Gastroesophageal sphincter (tissue), 4 donors: Measurements from ENCODE around the gene NFASC. TPM values are rescaled to one million over a fixed set of nuclear protein-coding genes. Genes with fewer than 3 reads are reported as not detected.

Experiments
- ATAC-seq: fragments of 150-250 bp; one replicate; pipeline ENCODE4 v1.9.1; 2016; ENCODE audit warnings: mild to moderate bottlenecking, moderate library complexity
- H3K27ac ChIP-seq, 4 donors: fragments of 200-600 bp; sonication (generic) in 3 of 4; 1 replicate in 3 of 4; 2 replicates in 1 of 4; pipeline ENCODE4 v1.5.1; 2016 to 2019
- H3K27me3 ChIP-seq: fragments of 200-600 bp; sonication (generic); one replicate; pipeline ENCODE4 v1.5.1; 2019
- H3K36me3 ChIP-seq, 2 donors: fragments of 200-600 bp; sonication (generic); one replicate each; pipeline ENCODE4 v1.5.1; 2019; ENCODE audit warnings: control low read depth in 1 of 2
- H3K4me1 ChIP-seq, 3 donors: fragments of 200-600 bp; sonication (generic); 1 replicate in 2 of 3; 2 replicates in 1 of 3; pipeline ENCODE4 v1.5.1; 2016 to 2019; ENCODE audit warnings: control low read depth in 2 of 3
- H3K4me3 ChIP-seq, 2 donors: fragments of 200-600 bp; sonication (generic); one replicate each; pipeline ENCODE4 v1.5.1; 2019; ENCODE audit warnings: mild to moderate bottlenecking in 1 of 2, moderate library complexity in 1 of 2
- H3K9me3 ChIP-seq, 3 donors: fragments of 200-600 bp; sonication (generic); one replicate each; pipeline ENCODE4 v1.5.1; 2017 to 2019; ENCODE audit warnings: control low read depth in 2 of 3
- EP300 ChIP-seq: sonication (generic); formaldehyde crosslinking; IDR thresholded peaks from one replicate; pipeline ENCODE4 v1.6.1; 2017; ENCODE audit warnings: antibody characterized with exemption, mild to moderate bottlenecking
- POLR2A ChIP-seq, 2 donors: fragments of 450-650 bp; IDR thresholded peaks; one replicate each; pipeline ENCODE4 v1.6.1; 2017; ENCODE audit warnings: antibody characterized with exemption in 2 of 2, mild to moderate bottlenecking in 2 of 2, moderate library complexity in 1 of 2
- POLR2AphosphoS5 ChIP-seq: sonication (generic); formaldehyde crosslinking; IDR thresholded peaks from one replicate; pipeline ENCODE4 v1.6.1; 2017; ENCODE audit warnings: antibody characterized with exemption
- WGBS, 2 donors: methylation state at CpG; one replicate each; pipeline ENCODE4 v1.1.5; 2018; ENCODE audit warnings: low coverage in 1 of 2; 5-methylcytosine and 5-hydroxymethylcytosine counted together
- total RNA-seq, 4 donors: library from RNA; depleted of rRNA; stranded (reverse); fragments of >200 nt; gene quantifications; one replicate each; pipeline ENCODE4 v1.1.0, GENCODE V29; 2016
- TF ChIP-seq, protein P1 (sequence below), 4 experiments: fragments of 200-600 bp in 2 of 4; fragments of 450-650 bp in 2 of 4; sonication (generic) in 1 of 4; IDR thresholded peaks; one replicate each; pipeline ENCODE4 v1.5.1; 2017 to 2019; ENCODE audit warnings: antibody characterized with exemption in 4 of 4, mild to moderate bottlenecking in 2 of 4, moderate library complexity in 2 of 4

The NFASC gene
- total RNA-seq, 4 donors from 2014 or later, result 39.0 to 121 (median 54.5) TPM

DNA sequence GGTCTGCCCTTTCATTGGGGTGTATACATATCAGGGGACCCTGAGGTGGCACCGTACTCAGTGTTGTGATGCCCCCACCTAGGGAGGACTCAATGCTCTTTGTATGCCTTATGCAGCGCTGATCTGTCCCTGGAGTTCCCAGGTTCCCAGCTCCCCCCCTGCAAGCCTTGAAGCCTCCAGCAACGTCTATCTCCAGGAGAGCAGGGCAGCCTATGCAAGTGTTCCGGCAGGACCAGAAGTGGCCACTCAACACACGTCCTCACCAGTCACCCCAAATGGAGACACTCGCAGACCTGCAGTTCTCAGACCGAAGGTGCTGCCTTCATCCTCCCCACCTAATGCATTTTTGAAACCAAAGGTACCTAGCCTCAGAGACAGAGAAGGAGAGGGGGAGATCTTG lies 147.1 kb downstream of the NFASC start:
- no peaks in the 10 kb centered on the region for H3K9me3 ChIP-seq
- no peaks in the 10 kb centered on the region for H3K27me3 ChIP-seq
- H3K27ac ChIP-seq, result no peak overlapping the region
- peaks cover 0 to 17% (median 6%) of the 10 kb centered on the region in 3 donors for H3K4me1 ChIP-seq
- peaks cover 0 to 45% of the 10 kb centered on the region in 2 donors for H3K36me3 ChIP-seq
- no peak for ATAC-seq
- no CpG with 5 or more reads among the region's 7 CpGs for WGBS, 2 donors
- TF ChIP-seq, protein P1, sequence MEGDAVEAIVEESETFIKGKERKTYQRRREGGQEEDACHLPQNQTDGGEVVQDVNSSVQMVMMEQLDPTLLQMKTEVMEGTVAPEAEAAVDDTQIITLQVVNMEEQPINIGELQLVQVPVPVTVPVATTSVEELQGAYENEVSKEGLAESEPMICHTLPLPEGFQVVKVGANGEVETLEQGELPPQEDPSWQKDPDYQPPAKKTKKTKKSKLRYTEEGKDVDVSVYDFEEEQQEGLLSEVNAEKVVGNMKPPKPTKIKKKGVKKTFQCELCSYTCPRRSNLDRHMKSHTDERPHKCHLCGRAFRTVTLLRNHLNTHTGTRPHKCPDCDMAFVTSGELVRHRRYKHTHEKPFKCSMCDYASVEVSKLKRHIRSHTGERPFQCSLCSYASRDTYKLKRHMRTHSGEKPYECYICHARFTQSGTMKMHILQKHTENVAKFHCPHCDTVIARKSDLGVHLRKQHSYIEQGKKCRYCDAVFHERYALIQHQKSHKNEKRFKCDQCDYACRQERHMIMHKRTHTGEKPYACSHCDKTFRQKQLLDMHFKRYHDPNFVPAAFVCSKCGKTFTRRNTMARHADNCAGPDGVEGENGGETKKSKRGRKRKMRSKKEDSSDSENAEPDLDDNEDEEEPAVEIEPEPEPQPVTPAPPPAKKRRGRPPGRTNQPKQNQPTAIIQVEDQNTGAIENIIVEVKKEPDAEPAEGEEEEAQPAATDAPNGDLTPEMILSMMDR (IDR thresholded peaks at IDR 0.05), result no peak
- TF ChIP-seq EP300 (no peak), POLR2A (IDR thresholded peaks at IDR 0.05) (no peak), POLR2AphosphoS5 (no peak)
- no peak overlapping the region for H3K4me3 ChIP-seq

- H3K4me3 ChIP-seq, result no peak overlapping the region
- no peaks in the 10 kb centered on the region for H3K27me3 ChIP-seq
- H3K27ac ChIP-seq, result no peak overlapping the region
- H3K36me3 ChIP-seq, result peaks cover 0 to 45% of the 10 kb centered on the region in 2 donors
- peaks cover 0 to 15% (median 6%) of the 10 kb centered on the region in 3 donors for H3K4me1 ChIP-seq
- no peak for ATAC-seq
- 100% methylated on average over 1 of the region's 2 CpGs; no CpG with 5 or more reads in 1 of the 2 donors for WGBS, 2 donors
- H3K9me3 ChIP-seq, result no peaks in the 10 kb centered on the region
- TF ChIP-seq POLR2A (IDR thresholded peaks at IDR 0.05), result no peak
- no peak for TF ChIP-seq POLR2AphosphoS5
- TF ChIP-seq, protein P1 (IDR thresholded peaks at IDR 0.05), result no peak
Observed at GRCh38 chr1:205018381-205018780, 147.7 kb downstream of the NFASC start.

DNA sequence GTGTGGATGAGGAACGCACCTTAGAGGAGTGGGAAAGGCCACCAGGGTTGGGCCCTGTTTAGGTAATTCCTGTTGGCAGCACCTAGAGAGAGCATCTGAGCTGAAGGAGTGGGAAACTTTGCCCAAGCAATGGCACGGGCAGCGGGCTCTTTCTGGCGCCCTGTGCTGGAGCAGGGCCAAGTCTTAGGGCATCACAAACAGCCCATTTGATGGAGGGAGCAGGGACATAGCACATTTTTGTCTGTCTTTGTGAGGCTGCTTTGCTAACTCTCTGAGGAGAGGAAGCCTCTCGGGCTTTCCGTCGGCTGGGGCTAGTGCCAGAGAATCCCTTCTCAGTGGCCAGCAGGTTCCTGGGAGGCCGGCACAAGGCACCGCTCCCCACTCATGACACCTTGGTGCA lies 149.8 kb downstream of the NFASC start:
- H3K27me3 ChIP-seq, result no peaks in the 10 kb centered on the region
- 83 to 89% methylated on average over 5 to 7 of the region's 9 CpGs for WGBS, 2 donors
- ATAC-seq, result no peak
- TF ChIP-seq POLR2AphosphoS5, result no peak
- TF ChIP-seq, protein P1 (IDR thresholded peaks at IDR 0.05), result no peak
- no peak for TF ChIP-seq EP300
- TF ChIP-seq POLR2A (IDR thresholded peaks at IDR 0.05), result no peak
- H3K36me3 ChIP-seq, result peaks cover 0 to 45% of the 10 kb centered on the region in 2 donors
- no peak overlapping the region for H3K4me3 ChIP-seq
- H3K4me1 ChIP-seq, result no peaks in the 10 kb centered on the region
- H3K27ac ChIP-seq, result no peak overlapping the region
- no peaks in the 10 kb centered on the region for H3K9me3 ChIP-seq

- H3K36me3 ChIP-seq, result peaks cover 0 to 7% of the 10 kb centered on the region in 2 donors
- ATAC-seq, result no peak
- no peak overlapping the region for H3K27ac ChIP-seq
- H3K4me1 ChIP-seq, result no peaks in the 10 kb centered on the region
- H3K27me3 ChIP-seq, result peaks cover 12% of the 10 kb centered on the region
- TF ChIP-seq EP300 (no peak), POLR2A (IDR thresholded peaks at IDR 0.05) (no peak), POLR2AphosphoS5 (no peak)
- TF ChIP-seq, protein P1 (IDR thresholded peaks at IDR 0.05), result no peak
- H3K9me3 ChIP-seq, result no peaks in the 10 kb centered on the region
- WGBS, 2 donors, result 94 to 100% methylated on average over 1 to 2 of the region's 2 CpGs
- no peak overlapping the region for H3K4me3 ChIP-seq
Observed at GRCh38 chr1:205024679-205025078, 154.0 kb downstream of the NFASC start.

DNA sequence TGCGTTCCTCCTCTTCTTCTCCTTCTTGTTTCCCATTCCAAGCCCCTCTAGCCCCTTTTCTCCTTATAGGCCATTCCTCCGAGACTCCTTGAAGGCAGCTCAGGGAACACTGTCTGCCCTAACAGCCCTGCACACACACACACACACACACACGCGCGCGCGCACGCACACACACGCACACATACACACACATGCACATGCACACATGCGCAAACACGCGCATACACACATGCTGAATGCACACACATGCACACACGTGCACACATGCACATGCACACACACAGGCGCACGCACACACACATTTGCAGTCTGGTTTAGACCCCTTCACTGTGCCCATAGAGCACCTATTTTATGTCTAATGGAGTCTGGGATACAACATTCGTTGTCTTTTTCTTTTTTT lies 154.6 kb downstream of the NFASC start:
- WGBS, 2 donors, result 76 to 87% methylated on average over 9 to 16 of the region's 16 CpGs
- Histone ChIP-seq H3K4me1 (no peaks in the 10 kb centered on the region), H3K36me3 (peaks cover 0 to 2% of the 10 kb centered on the region in 2 donors), H3K27me3 (peaks cover 18% of the 10 kb centered on the region), H3K4me3 (no peak overlapping the region), H3K9me3 (no peaks in the 10 kb centered on the region), H3K27ac (no peak overlapping the region)
- TF ChIP-seq POLR2A (IDR thresholded peaks at IDR 0.05) (no peak), POLR2AphosphoS5 (no peak), EP300 (no peak)
- TF ChIP-seq, protein P1 (IDR thresholded peaks at IDR 0.05), result no peak
- no peak for ATAC-seq
